Measurements from ENCODE around the gene NTSR1.

- TF ChIP-seq EZH2phosphoT487 (IDR thresholded peaks at IDR 0.05; ENCODE audit: insufficient read depth, low read depth) (no peak), EZH2 (IDR thresholded peaks at IDR 0.05; ENCODE audit: insufficient read depth, poor library complexity, severe bottlenecking) (no peak)
Observed at GRCh38 chr20:62706857-62707256, 1.8 kb upstream of the NTSR1 start.
